Gastroesophageal sphincter (tissue), 3 donors: ENCODE results near the gene BRMS1.

ENCODE experiments used
- CTCF ChIP-seq, 4 experiments: fragments of 200-600 bp in 2 of 4; fragments of 450-650 bp in 2 of 4; sonication (generic) in 1 of 4; IDR thresholded peaks; one replicate each; pipeline ENCODE4 v1.5.1; 2017 to 2019; ENCODE audit warnings: antibody characterized with exemption in 4 of 4, mild to moderate bottlenecking in 2 of 4, moderate library complexity in 2 of 4
- POLR2A ChIP-seq, 2 donors: fragments of 450-650 bp; IDR thresholded peaks; one replicate each; pipeline ENCODE4 v1.6.1; 2017; ENCODE audit warnings: antibody characterized with exemption in 2 of 2, mild to moderate bottlenecking in 2 of 2, moderate library complexity in 1 of 2
- POLR2AphosphoS5 ChIP-seq: sonication (generic); formaldehyde crosslinking; IDR thresholded peaks from one replicate; pipeline ENCODE4 v1.6.1; 2017; ENCODE audit warnings: antibody characterized with exemption

- TF ChIP-seq POLR2A (IDR thresholded peaks at IDR 0.05): no peak
- no peak for TF ChIP-seq POLR2AphosphoS5
- TF ChIP-seq CTCF (IDR thresholded peaks at IDR 0.05): no peak
Measured at GRCh38 chr11:66366844-66367477, 22.1 kb upstream of the BRMS1 start.
